HepG2 (cell line): Measurements from ENCODE around the gene TRAPPC4. TPM values are rescaled to one million over a fixed set of nuclear protein-coding genes. Genes with fewer than 3 reads are reported as not detected.
"Not testable (repeated sequence)": the region's sequence is repeated elsewhere in the genome, so short reads cannot be mapped to it uniquely, and the experiment has no call there.

ENCODE experiments used
- ATAC-seq: fragments of 200-7000 bp; cut with Tn5 transposase; 3 replicates; pipeline ENCODE4 v1.9.1; 2020; ENCODE audit warnings: mild to moderate bottlenecking, moderate library complexity
- BruUV-seq: library from RNA; stranded (reverse); fragments of 400-500 nt; replicated peaks from 2 replicates; lab custom pipeline; 2021; lab: Mats Ljungman, UMichigan
- CTCF ChIA-PET: fragments of 300-600 bp; formaldehyde crosslinking; extraction: SDS; loops from one replicate; lab custom pipeline; 2021; ENCODE audit warnings: low total read pairs, inconsistent platforms, low intra/inter-chr PET ratio; lab: Yijun Ruan, JAX
- POLR2A ChIA-PET: fragments of 350-600 bp; sonication (Branson Sonifier 250); formaldehyde crosslinking; loops from one replicate; lab custom pipeline; 2020; ENCODE audit warnings: antibody characterized with exemption, inconsistent platforms; lab: Yijun Ruan, JAX
- DNase-seq: peaks from one replicate; pipeline ENCODE4 v3.0.0-alpha.2; 2015; ENCODE audit warnings: low spot score
- FAIRE-seq: peaks from 3 replicates; lab custom pipeline; 2011; peaks lifted over from hg19 to GRCh38; lab: Jason Lieb, UNC
- H2AFZ ChIP-seq: one replicate; pipeline ENCODE4 v1.6.1; 2011; ENCODE audit warnings: low read length, inconsistent platforms
- H3K27ac ChIP-seq: fragments of 300-600 bp; 3 replicates; pipeline ENCODE4 v1.8.0; 2011; ENCODE audit warnings: mixed run types, mild to moderate bottlenecking, mixed read lengths, low read length, inconsistent platforms; ENCODE audit not compliant: insufficient read depth; ENCODE audit errors: extremely low read length
- H3K27me3 ChIP-seq, 2 experiments: fragments of 200-600 bp in 1 of 2; 2 replicates in 1 of 2; 3 replicates in 1 of 2; pipeline versions ENCODE4 v1.6.0 to v1.8.0; 2011; ENCODE audit warnings: low read length in 2 of 2, mild to moderate bottlenecking in 2 of 2, moderate library complexity in 2 of 2, inconsistent platforms in 1 of 2; ENCODE audit not compliant: insufficient read depth in 2 of 2, control insufficient read depth in 1 of 2
- H3K36me3 ChIP-seq, 2 experiments: fragments of 200-600 bp in 1 of 2; replicated peaks in 1 of 2; 2 replicates in 1 of 2; 3 replicates in 1 of 2; pipeline versions ENCODE4 v1.5.1 to v1.8.0; 2011; ENCODE audit warnings: low read length in 2 of 2, inconsistent platforms in 1 of 2; ENCODE audit not compliant: insufficient read depth in 2 of 2, control insufficient read depth in 1 of 2
- H3K4me1 ChIP-seq: 2 replicates; pipeline ENCODE4 v1.5.1; 2012; ENCODE audit warnings: low read length, inconsistent platforms; ENCODE audit not compliant: insufficient read depth
- H3K4me2 ChIP-seq: 2 replicates; pipeline ENCODE4 v1.6.0; 2011; ENCODE audit warnings: low read depth, low read length, inconsistent platforms
- H3K4me3 ChIP-seq, 3 experiments: fragments of 200-600 bp in 1 of 3; sonication (generic), shearing (Covaris generic) in 1 of 3; replicated peaks in 1 of 3; 2 replicates each; pipeline ENCODE4 v1.5.1; 2011 to 2016; ENCODE audit warnings: low read length in 3 of 3, inconsistent platforms in 2 of 3, low read depth in 2 of 3, mild to moderate bottlenecking in 2 of 3, control low read depth in 1 of 3, mixed read lengths in 1 of 3; ENCODE audit not compliant: insufficient read depth in 1 of 3
- H3K79me2 ChIP-seq: one replicate; pipeline ENCODE4 v1.6.1; 2011; ENCODE audit warnings: low read length, inconsistent platforms; ENCODE audit not compliant: insufficient read depth
- H3K9ac ChIP-seq: 2 replicates; pipeline ENCODE4 v1.6.0; 2011; ENCODE audit warnings: mild to moderate bottlenecking, low read depth, low read length, inconsistent platforms; ENCODE audit not compliant: insufficient read depth
- H3K9me3 ChIP-seq: 2 replicates; pipeline ENCODE4 v1.5.1; 2012; ENCODE audit warnings: mild to moderate bottlenecking, low read length
- H4K20me1 ChIP-seq: 2 replicates; pipeline ENCODE4 v1.6.0; 2011; ENCODE audit warnings: inconsistent platforms, mild to moderate bottlenecking, low read length, moderate library complexity; ENCODE audit not compliant: insufficient read depth
- AKAP8 ChIP-seq: sonication (generic); formaldehyde crosslinking; IDR thresholded peaks from 2 replicates; pipeline ENCODE4 v1.5.1; 2020; ENCODE audit warnings: mild to moderate bottlenecking, missing genetic modification reagents
- ETS1 ChIP-seq: sonication (generic); formaldehyde crosslinking; IDR thresholded peaks from 2 replicates; pipeline ENCODE4 v1.4.0; 2020; ENCODE audit warnings: missing genetic modification reagents
- FOXK1 ChIP-seq: sonication (generic); formaldehyde crosslinking; IDR thresholded peaks from 2 replicates; pipeline ENCODE4 v1.4.0; 2020; ENCODE audit warnings: low read depth, missing genetic modification reagents, borderline replicate concordance
- HOXA5 ChIP-seq: sonication (generic); formaldehyde crosslinking; IDR thresholded peaks from 2 replicates; pipeline ENCODE4 v1.4.0; 2020; ENCODE audit warnings: missing genetic modification reagents
- MED1 ChIP-seq: sonication (generic); formaldehyde crosslinking; IDR thresholded peaks from 2 replicates; pipeline ENCODE4 v1.4.0; 2020; ENCODE audit warnings: missing genetic modification reagents
- MTA1 ChIP-seq: sonication (generic); formaldehyde crosslinking; IDR thresholded peaks from 2 replicates; pipeline ENCODE4 v1.4.0; 2020; ENCODE audit warnings: missing genetic modification reagents, mild to moderate bottlenecking, borderline replicate concordance
- SRF ChIP-seq: IDR thresholded peaks from 2 replicates; pipeline ENCODE4 v1.6.1; 2011; ENCODE audit warnings: mild to moderate bottlenecking, low read depth, low read length, moderate library complexity
- TAF1 ChIP-seq: sonication (generic); formaldehyde crosslinking; IDR thresholded peaks from 2 replicates; pipeline ENCODE4 v1.4.0; 2020; ENCODE audit warnings: missing genetic modification reagents
- ZBTB44 ChIP-seq: sonication (generic); formaldehyde crosslinking; IDR thresholded peaks from 2 replicates; pipeline ENCODE4 v1.4.0; 2020; ENCODE audit warnings: missing genetic modification reagents
- ZNF138 ChIP-seq: sonication (generic); formaldehyde crosslinking; IDR thresholded peaks from 2 replicates; pipeline ENCODE4 v1.5.0; 2020; ENCODE audit warnings: mild to moderate bottlenecking, low read depth, missing genetic modification reagents
- ZNF44 ChIP-seq: sonication (generic); formaldehyde crosslinking; IDR thresholded peaks from 2 replicates; pipeline ENCODE4 v1.5.1; 2020; ENCODE audit warnings: mild to moderate bottlenecking, missing genetic modification reagents
- ZNF576 ChIP-seq: sonication (generic); formaldehyde crosslinking; IDR thresholded peaks from 2 replicates; pipeline ENCODE4 v1.4.0; 2020; ENCODE audit warnings: mild to moderate bottlenecking, missing genetic modification reagents
- ZNF580 ChIP-seq: IDR thresholded peaks from 2 replicates; pipeline ENCODE4 v1.6.1; 2016; ENCODE audit warnings: low read depth, borderline replicate concordance
- WGBS: methylation state at CpG from one replicate; pipeline ENCODE4 v1.1.6; 2017; ENCODE audit warnings: low lambda C conversion rate; 5-methylcytosine and 5-hydroxymethylcytosine counted together
- in situ Hi-C: cut with HindIII; loops from 2 replicates; pipeline ENCODE4 v1.10.0; 2017; ENCODE audit warnings: low pct_unique_long_range_greater_than_20kb; ENCODE audit not compliant: extremely low pct_ligation_motif_present
- intact Hi-C: fragments of 100-400 bp; cut with micrococcal nuclease; formaldehyde crosslinking; loops from one replicate; pipeline ENCODE4 v1.10.0; 2022; ENCODE audit not compliant: unreplicated experiment
- polyA plus RNA-seq, 8 experiments: library from polyadenylated mRNA; depleted of rRNA in 3 of 8; stranded (reverse) in 7 of 8; unstranded in 1 of 8; fragments of >200 nt; fragmentation: Illumina TruSeq in 4 of 8; extraction: Trizol in 4 of 8; gene quantifications; 2 replicates each; pipeline versions ENCODE4 v1.2.1 to v1.2.3, GENCODE V29; 2011 to 2016; ENCODE audit warnings: low read depth in 4 of 8, missing spikeins in 1 of 8, mixed read lengths in 1 of 8; ENCODE audit not compliant: insufficient read depth in 1 of 8
- total RNA-seq, 5 experiments: library from RNA; depleted of rRNA; stranded (reverse); fragments of >200 nt; fragmentation: Illumina TruSeq; extraction: Trizol; gene quantifications; 2 replicates each; pipeline ENCODE4 v1.2.3, GENCODE V29; 2016; ENCODE audit warnings: low read depth in 1 of 5

The TRAPPC4 gene
- total and polyA plus RNA-seq, 2 of the 13 experiments (the other 11 are each of a cell fraction or from before 2014, with no cell fraction given), result 97.4 to 140 TPM

- FAIRE-seq, H4K20me1 ChIP-seq, H2AFZ ChIP-seq, H3K27ac ChIP-seq, H3K36me3 ChIP-seq, H3K4me3 ChIP-seq, ATAC-seq, DNase-seq, in situ Hi-C loops, H3K79me2 ChIP-seq, H3K27me3 ChIP-seq, CTCF ChIA-PET, POLR2A ChIA-PET, H3K9me3 ChIP-seq, H3K4me2 ChIP-seq, H3K9ac ChIP-seq, BruUV-seq, intact Hi-C loops: not testable (repeated sequence)
- 100% methylated on average over 7 of the region's 44 CpGs for WGBS
- H3K4me1 ChIP-seq, result peaks cover 12% of the 10 kb centered on the region
Observed at GRCh38 chr11:118991486-118992038, 27.0 kb upstream of the TRAPPC4 start.

GRCh38 chr11:118996926-118997626, 21.5 kb upstream of the TRAPPC4 start:
- intact Hi-C loops (no loop called here), in situ Hi-C loops (no loop called here)
- no peaks in the 10 kb centered on the region for H3K9me3 ChIP-seq
- 13% methylated on average over 9 of the region's 22 CpGs for WGBS
- BruUV-seq, result TSS peak; percentile 64
- CTCF ChIA-PET, result interaction anchor here (1.4 kb wide), 1 partner anchor 34 kb away, joined by 4 read pairs; the partner anchor contains the start of gene SLC37A4
- peak overlapping the region; percentile 55 for H2AFZ ChIP-seq
- ATAC-seq (peak; percentile 56), FAIRE-seq (no peak), DNase-seq (peak; percentile 48)
- peak overlapping the region; percentile 92 for H3K4me2 ChIP-seq
- no peaks in the 10 kb centered on the region for H4K20me1 ChIP-seq
- H3K4me3 ChIP-seq, result peak overlapping the region; percentile 79 to 91 (median 90)
- peak overlapping the region; percentile 68 for H3K9ac ChIP-seq
- peak overlapping the region; percentile 49 for H3K27ac ChIP-seq
- H3K79me2 ChIP-seq, result peaks cover 35% of the 10 kb centered on the region
- H3K27me3 ChIP-seq, result no peaks in the 10 kb centered on the region; a peak in 1 of 5 replicates
- POLR2A ChIA-PET, result interaction anchor here (0.6 to 2.8 kb wide), 19 partner anchors 11 to 376 kb away, joined by 3 to 66 read pairs (median 5); partner anchors contain the start of genes BCL9L, DDX6, DPAGT1 and RPS25
- H3K36me3 ChIP-seq, result peaks cover 5 to 6% of the 10 kb centered on the region in 2 experiments; a peak in 1 of 5 replicates
- H3K4me1 ChIP-seq, result peaks cover 42% of the 10 kb centered on the region
- TF ChIP-seq ZNF580 (CRISPR knock-in tag) (0 out of 2 replicates have a peak, but pooled peaks have one; percentile 8), ZBTB44 (no peak), FOXK1 (CRISPR knock-in tag) (no peak), ZNF576 (no peak), AKAP8 (0 out of 2 replicates have a peak, but pooled peaks have one; percentile 3), ZNF138 (CRISPR knock-in tag) (no peak), ETS1 (CRISPR knock-in tag) (no peak), MTA1 (CRISPR knock-in tag) (no peak), TAF1 (CRISPR knock-in tag) (no peak), SRF (no peak), ZNF44 (CRISPR knock-in tag) (no peak), MED1 (CRISPR knock-in tag) (no peak), HOXA5 (CRISPR knock-in tag) (peak; percentile 12; the same call in 1 of the 2 replicates)
